Neural progenitor cell (in vitro differentiated cells): Measurements from ENCODE around the gene C11orf21. TPM values are rescaled to one million over a fixed set of nuclear protein-coding genes. Genes with fewer than 3 reads are reported as not detected.

ENCODE experiments used
- DNase-seq: peaks from one replicate; pipeline ENCODE4 v3.0.0-alpha.2; 2016; ENCODE audit warnings: low spot score
- H2AFZ ChIP-seq: fragments of 200-600 bp; sonication (generic); replicated peaks from 2 replicates; pipeline ENCODE4 v1.6.1; 2016; ENCODE audit warnings: antibody characterized with exemption
- H3F3A ChIP-seq: fragments of 200-600 bp; sonication (generic); 2 replicates; pipeline ENCODE4 v1.6.1; 2016; ENCODE audit warnings: antibody characterized with exemption, low read depth
- H3K27ac ChIP-seq: fragments of 200-600 bp; sonication (generic); 2 replicates; pipeline ENCODE4 v1.5.1; 2016; ENCODE audit warnings: mild to moderate bottlenecking
- H3K27me3 ChIP-seq: fragments of 200-600 bp; sonication (generic); 2 replicates; pipeline ENCODE4 v1.6.1; 2016; ENCODE audit warnings: mild to moderate bottlenecking, moderate library complexity
- H3K36me3 ChIP-seq: fragments of 200-600 bp; sonication (generic); 2 replicates; pipeline ENCODE4 v1.5.1; 2016
- H3K4me1 ChIP-seq: fragments of 200-600 bp; sonication (generic); 2 replicates; pipeline ENCODE4 v1.6.1; 2016; ENCODE audit warnings: mixed run types
- H3K4me2 ChIP-seq: fragments of 200-600 bp; sonication (generic); 2 replicates; pipeline ENCODE4 v1.6.1; 2016
- H3K4me3 ChIP-seq: fragments of 200-600 bp; sonication (generic); 2 replicates; pipeline ENCODE4 v1.5.1; 2016
- H3K79me2 ChIP-seq: fragments of 200-600 bp; sonication (generic); 2 replicates; pipeline ENCODE4 v1.6.1; 2016; ENCODE audit warnings: low read depth
- H3K9ac ChIP-seq: fragments of 200-600 bp; sonication (generic); 2 replicates; pipeline ENCODE4 v1.6.1; 2016
- H3K9me3 ChIP-seq: fragments of 200-600 bp; sonication (generic); 2 replicates; pipeline ENCODE4 v1.5.1; 2016; ENCODE audit warnings: low read depth
- H4K20me1 ChIP-seq: fragments of 200-600 bp; sonication (generic); 2 replicates; pipeline ENCODE4 v1.6.1; 2016; ENCODE audit warnings: low read depth
- H3K27ac Mint-ChIP-seq: 3 replicates; pipeline ENCODE4 v1.8.0; 2021; ENCODE audit warnings: mixed read lengths
- H3K27me3 Mint-ChIP-seq: 2 replicates; pipeline ENCODE4 v1.8.0; 2022; ENCODE audit warnings: low read depth, mild to moderate bottlenecking, inconsistent platforms, moderate library complexity, mixed read lengths; ENCODE audit not compliant: insufficient read depth
- H3K36me3 Mint-ChIP-seq: 3 replicates; pipeline ENCODE4 v1.8.0; 2021; ENCODE audit warnings: mixed read lengths
- H3K4me1 Mint-ChIP-seq: 3 replicates; pipeline ENCODE4 v1.8.0; 2021; ENCODE audit warnings: mixed read lengths
- H3K4me3 Mint-ChIP-seq: 3 replicates; pipeline ENCODE4 v1.8.0; 2021; ENCODE audit warnings: mild to moderate bottlenecking, moderate library complexity, mixed read lengths
- H3K9me3 Mint-ChIP-seq: 3 replicates; pipeline ENCODE4 v1.8.0; 2020; ENCODE audit warnings: mixed read lengths
- EZH2 ChIP-seq: fragments of 200-600 bp; sonication (generic); IDR thresholded peaks from 2 replicates; pipeline ENCODE4 v1.6.1; 2017; ENCODE audit warnings: antibody characterized with exemption, mild to moderate bottlenecking, moderate library complexity
- EZH2phosphoT487 ChIP-seq: fragments of 200-600 bp; sonication (generic); IDR thresholded peaks from 2 replicates; pipeline ENCODE4 v1.6.1; 2017; ENCODE audit warnings: antibody characterized with exemption
- total RNA-seq: library from RNA; depleted of rRNA; stranded (reverse); fragments of >200 nt; gene quantifications from 2 replicates; pipeline ENCODE4 v1.2.3, GENCODE V29; 2015; ENCODE audit warnings: low replicate concordance
- TF ChIP-seq, protein P1 (sequence below): fragments of 200-600 bp; sonication (generic); IDR thresholded peaks from 2 replicates; pipeline ENCODE4 v1.5.1; 2017; ENCODE audit warnings: antibody characterized with exemption, mild to moderate bottlenecking

Gene C11orf21
- total RNA-seq, 1 donor from 2014 or later = not detected

GRCh38 chr11:2317354-2318050 is 15.8 kb upstream of the C11orf21 start:
- Mint-ChIP-seq H3K36me3 (no peaks in the 10 kb centered on the region), H3K4me3 (no peak overlapping the region)
- DNase-seq = no peak

DNA sequence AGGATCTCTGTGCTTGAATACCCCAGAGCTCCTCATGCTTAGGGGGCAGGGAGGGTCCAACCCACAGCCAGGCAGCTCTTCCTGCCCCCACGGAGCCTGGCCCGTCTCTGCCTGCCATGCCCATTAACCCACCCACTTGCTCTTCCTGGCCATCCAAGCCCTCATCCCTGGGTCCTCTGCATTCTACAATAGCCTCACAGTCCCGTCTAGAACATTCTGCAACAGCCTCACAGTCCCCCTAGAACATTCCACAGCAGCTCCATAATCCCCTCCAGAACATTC is 15.2 kb upstream of the C11orf21 start:
- peaks cover under 1% of the 10 kb centered on the region for H3K9me3 Mint-ChIP-seq
- peak overlapping the region; percentile 13 for H3K27ac Mint-ChIP-seq
- H3K27me3 ChIP-seq = no peaks in the 10 kb centered on the region
- H3K9me3 ChIP-seq = no peaks in the 10 kb centered on the region
- no peak for TF ChIP-seq EZH2phosphoT487
- TF ChIP-seq, protein P1, sequence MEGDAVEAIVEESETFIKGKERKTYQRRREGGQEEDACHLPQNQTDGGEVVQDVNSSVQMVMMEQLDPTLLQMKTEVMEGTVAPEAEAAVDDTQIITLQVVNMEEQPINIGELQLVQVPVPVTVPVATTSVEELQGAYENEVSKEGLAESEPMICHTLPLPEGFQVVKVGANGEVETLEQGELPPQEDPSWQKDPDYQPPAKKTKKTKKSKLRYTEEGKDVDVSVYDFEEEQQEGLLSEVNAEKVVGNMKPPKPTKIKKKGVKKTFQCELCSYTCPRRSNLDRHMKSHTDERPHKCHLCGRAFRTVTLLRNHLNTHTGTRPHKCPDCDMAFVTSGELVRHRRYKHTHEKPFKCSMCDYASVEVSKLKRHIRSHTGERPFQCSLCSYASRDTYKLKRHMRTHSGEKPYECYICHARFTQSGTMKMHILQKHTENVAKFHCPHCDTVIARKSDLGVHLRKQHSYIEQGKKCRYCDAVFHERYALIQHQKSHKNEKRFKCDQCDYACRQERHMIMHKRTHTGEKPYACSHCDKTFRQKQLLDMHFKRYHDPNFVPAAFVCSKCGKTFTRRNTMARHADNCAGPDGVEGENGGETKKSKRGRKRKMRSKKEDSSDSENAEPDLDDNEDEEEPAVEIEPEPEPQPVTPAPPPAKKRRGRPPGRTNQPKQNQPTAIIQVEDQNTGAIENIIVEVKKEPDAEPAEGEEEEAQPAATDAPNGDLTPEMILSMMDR = no peak
- no peak for TF ChIP-seq EZH2
- H3K4me1 Mint-ChIP-seq = no peaks in the 10 kb centered on the region
- H3K27ac ChIP-seq = no peak overlapping the region
- no peaks in the 10 kb centered on the region for H3K4me1 ChIP-seq
- H4K20me1 ChIP-seq = no peaks in the 10 kb centered on the region
- H3K36me3 Mint-ChIP-seq = no peaks in the 10 kb centered on the region
- no peaks in the 10 kb centered on the region for H3K79me2 ChIP-seq
- no peak overlapping the region for H3K4me3 ChIP-seq
- no peak overlapping the region for H3K4me3 Mint-ChIP-seq
- H3K36me3 ChIP-seq = no peaks in the 10 kb centered on the region
- H3F3A ChIP-seq = no peaks in the 10 kb centered on the region
- no peak for DNase-seq
- H3K9ac ChIP-seq = no peak overlapping the region
- no peaks in the 10 kb centered on the region for H3K27me3 Mint-ChIP-seq
- H3K4me2 ChIP-seq = no peak overlapping the region
- H2AFZ ChIP-seq = no peak overlapping the region

More at GRCh38 chr11:2317354-2318050, 15.8 kb upstream of the C11orf21 start:
- no peaks in the 10 kb centered on the region for H3K9me3 ChIP-seq
- no peak overlapping the region for H2AFZ ChIP-seq
- no peaks in the 10 kb centered on the region for H3K4me1 Mint-ChIP-seq
- H3K9ac ChIP-seq = no peak overlapping the region
- TF ChIP-seq EZH2 (no peak), EZH2phosphoT487 (no peak)
- TF ChIP-seq, protein P1 = no peak
- H3K4me2 ChIP-seq = no peak overlapping the region
- no peaks in the 10 kb centered on the region for H3K4me1 ChIP-seq
- H3K27ac Mint-ChIP-seq = peak overlapping the region; percentile 13
- no peak overlapping the region for H3K27ac ChIP-seq
- H3K36me3 ChIP-seq = no peaks in the 10 kb centered on the region
- peaks cover 6% of the 10 kb centered on the region for H3K9me3 Mint-ChIP-seq
- no peaks in the 10 kb centered on the region for H3K27me3 ChIP-seq
- H3K4me3 ChIP-seq = no peak overlapping the region
- no peaks in the 10 kb centered on the region for H3K79me2 ChIP-seq
- H3K27me3 Mint-ChIP-seq = no peaks in the 10 kb centered on the region
- H4K20me1 ChIP-seq = no peaks in the 10 kb centered on the region
- no peaks in the 10 kb centered on the region for H3F3A ChIP-seq

DNA sequence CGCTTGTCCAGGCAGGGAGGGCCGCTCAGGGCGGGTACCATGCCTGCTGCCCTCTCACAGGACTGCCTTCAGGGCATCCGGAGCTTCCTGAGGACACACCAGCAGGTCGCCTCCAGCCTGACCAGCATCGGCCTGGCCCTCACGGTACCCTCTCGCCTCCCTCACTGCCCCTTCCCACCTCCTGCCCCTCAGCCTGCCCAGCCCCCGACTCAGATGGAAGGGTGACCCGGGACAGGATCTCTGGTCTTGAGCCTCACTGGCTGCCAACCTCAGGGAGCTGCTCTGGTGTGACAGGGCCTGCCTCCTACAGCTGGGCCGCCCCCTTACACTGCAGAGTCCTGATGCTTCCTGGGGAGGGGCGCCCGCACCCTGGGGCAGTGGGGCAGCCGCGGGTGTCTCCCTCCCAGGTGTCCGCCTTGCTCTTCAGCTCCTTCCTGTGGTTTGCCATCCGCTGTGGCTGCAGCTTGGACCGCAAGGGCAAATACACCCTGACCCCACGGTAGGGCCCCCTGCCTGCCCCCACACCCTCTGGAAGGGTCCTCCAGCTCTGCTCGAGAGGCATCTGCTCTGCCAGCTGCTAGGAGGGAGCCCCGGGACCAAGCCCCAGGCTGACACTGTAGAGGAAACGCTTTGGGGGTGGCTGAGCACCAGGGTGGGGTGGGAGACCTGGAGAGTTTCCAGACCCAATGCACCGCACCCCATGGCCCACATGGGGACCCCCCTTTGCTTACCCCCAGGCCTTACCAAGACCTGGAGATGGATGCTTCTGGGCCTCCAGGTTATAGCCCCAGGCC is 14.6 kb upstream of the C11orf21 start:
- TF ChIP-seq, protein P1 = no peak
- no peak for TF ChIP-seq EZH2
- TF ChIP-seq EZH2phosphoT487 = no peak
- Mint-ChIP-seq H3K36me3 (no peaks in the 10 kb centered on the region), H3K9me3 (no peaks in the 10 kb centered on the region), H3K4me3 (no peak overlapping the region), H3K27ac (no peak overlapping the region), H3K4me1 (no peaks in the 10 kb centered on the region), H3K27me3 (peaks cover 3% of the 10 kb centered on the region)
- Histone ChIP-seq H3K79me2 (no peaks in the 10 kb centered on the region), H3K4me1 (no peaks in the 10 kb centered on the region), H3K27me3 (no peaks in the 10 kb centered on the region), H3K4me3 (no peak overlapping the region), H3K9ac (no peak overlapping the region), H4K20me1 (no peaks in the 10 kb centered on the region), H3K27ac (no peak overlapping the region), H3K4me2 (no peak overlapping the region), H3K9me3 (no peaks in the 10 kb centered on the region), H2AFZ (no peak overlapping the region), H3F3A (no peaks in the 10 kb centered on the region), H3K36me3 (no peaks in the 10 kb centered on the region)
- DNase-seq = no peak
